K562 (cell line): ENCODE data around the gene SLC44A5.

Source experiments
- POLR2A ChIP-seq: fragments of 450-650 bp; conservative IDR thresholded peaks from 2 replicates; pipeline ENCODE4 v1.6.1; 2016
- ZNF253 ChIP-seq: fragments of 250-450 bp; sonication (Bioruptor Pico); conservative IDR thresholded peaks from 2 replicates; pipeline ENCODE4 v1.6.1; 2021; ENCODE audit warnings: mild to moderate bottlenecking

DNA sequence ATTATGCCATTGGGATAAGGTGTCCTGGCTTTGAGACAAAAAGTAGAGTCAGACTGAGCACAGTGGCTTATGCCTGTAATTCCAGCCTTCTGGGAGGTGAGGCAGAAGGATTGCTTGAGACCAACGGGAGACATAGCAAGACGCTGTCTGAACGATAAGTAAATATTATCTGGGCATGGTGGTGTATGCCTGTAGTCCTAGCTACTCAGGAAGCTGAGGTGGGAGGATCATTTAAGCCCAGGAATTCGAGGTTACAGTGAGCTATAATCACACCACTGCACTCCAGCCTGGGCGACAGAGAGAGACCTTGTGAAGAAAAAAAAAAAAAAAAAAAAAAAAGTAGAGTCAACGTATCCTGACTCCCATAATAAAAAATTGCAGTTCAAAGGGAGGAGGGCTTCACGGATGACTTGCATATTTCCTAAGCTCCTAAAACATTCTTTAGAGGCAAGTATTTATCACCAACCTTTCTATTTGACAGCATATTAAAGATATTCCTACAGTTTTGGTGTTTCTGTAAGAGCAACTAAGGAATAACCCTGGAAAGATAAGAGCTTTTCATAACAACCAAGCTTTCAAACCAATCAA is 141.2 kb downstream of the SLC44A5 start:
- no peak for TF ChIP-seq ZNF253 (CRISPR knock-in tag)
- TF ChIP-seq POLR2A: no peak
